ENCODE data around the gene MGAT4C.

MGAT4C gene

GRCh38 chr12:85927166-85927565 is 329.0 kb downstream of the MGAT4C start:
- H3K27ac ChIP-seq = no peak overlapping the region
- TF ChIP-seq, protein P1, sequence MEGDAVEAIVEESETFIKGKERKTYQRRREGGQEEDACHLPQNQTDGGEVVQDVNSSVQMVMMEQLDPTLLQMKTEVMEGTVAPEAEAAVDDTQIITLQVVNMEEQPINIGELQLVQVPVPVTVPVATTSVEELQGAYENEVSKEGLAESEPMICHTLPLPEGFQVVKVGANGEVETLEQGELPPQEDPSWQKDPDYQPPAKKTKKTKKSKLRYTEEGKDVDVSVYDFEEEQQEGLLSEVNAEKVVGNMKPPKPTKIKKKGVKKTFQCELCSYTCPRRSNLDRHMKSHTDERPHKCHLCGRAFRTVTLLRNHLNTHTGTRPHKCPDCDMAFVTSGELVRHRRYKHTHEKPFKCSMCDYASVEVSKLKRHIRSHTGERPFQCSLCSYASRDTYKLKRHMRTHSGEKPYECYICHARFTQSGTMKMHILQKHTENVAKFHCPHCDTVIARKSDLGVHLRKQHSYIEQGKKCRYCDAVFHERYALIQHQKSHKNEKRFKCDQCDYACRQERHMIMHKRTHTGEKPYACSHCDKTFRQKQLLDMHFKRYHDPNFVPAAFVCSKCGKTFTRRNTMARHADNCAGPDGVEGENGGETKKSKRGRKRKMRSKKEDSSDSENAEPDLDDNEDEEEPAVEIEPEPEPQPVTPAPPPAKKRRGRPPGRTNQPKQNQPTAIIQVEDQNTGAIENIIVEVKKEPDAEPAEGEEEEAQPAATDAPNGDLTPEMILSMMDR (conservative IDR thresholded peaks at IDR 0.05) = no peak
- no peak for TF ChIP-seq ZFX (IDR thresholded peaks at IDR 0.05)

DNA sequence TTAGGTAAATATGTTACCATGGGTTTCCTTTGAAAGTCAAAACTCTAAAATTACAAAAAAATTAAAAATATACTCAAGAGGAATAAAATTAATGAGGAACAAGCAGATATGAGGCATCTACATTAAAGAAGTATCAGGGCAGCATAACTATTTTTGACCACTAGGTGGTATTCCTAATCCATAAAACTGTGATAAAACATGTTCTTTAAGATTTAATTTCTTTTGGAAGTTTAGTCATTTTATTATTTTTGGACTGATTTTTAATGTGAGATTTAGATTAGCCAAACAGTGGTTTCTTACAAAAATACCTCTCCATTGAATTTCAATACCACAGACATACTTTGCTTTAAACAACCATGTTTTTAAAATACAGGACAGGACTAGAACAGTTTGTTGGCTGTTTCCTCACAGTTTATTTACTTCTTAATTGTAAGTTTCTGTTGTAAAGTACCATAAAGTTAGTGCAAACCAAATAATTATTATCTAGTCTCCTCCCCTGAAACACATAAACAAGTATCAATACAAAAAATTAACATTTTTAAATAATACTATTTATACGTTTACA is 332.3 kb downstream of the MGAT4C start:
- TF ChIP-seq, protein P1 (conservative IDR thresholded peaks at IDR 0.05) = peak; percentile 70
- no peak for TF ChIP-seq ZFX (IDR thresholded peaks at IDR 0.05)
- H3K27ac ChIP-seq = no peak overlapping the region

- H3K27ac ChIP-seq = no peak overlapping the region
- TF ChIP-seq, protein P1 (conservative IDR thresholded peaks at IDR 0.05) = peak; percentile 69
- TF ChIP-seq ZFX (IDR thresholded peaks at IDR 0.05) = no peak
Observed at GRCh38 chr12:85920324-85920947, 335.8 kb downstream of the MGAT4C start.
